H1 (cell line): ENCODE measurements around the gene PLPPR1. TPM values are rescaled to one million over a fixed set of nuclear protein-coding genes. Genes with fewer than 3 reads are reported as not detected.

ENCODE experiments used
- SIN3A ChIP-seq, 2 experiments: IDR thresholded peaks in 1 of 2; conservative IDR thresholded peaks in 1 of 2; 2 replicates each; pipeline ENCODE4 v1.6.1; 2011 to 2012; ENCODE audit warnings: low read length in 2 of 2, improper control_type of control experiment in 1 of 2, low read depth in 1 of 2, mild to moderate bottlenecking in 1 of 2
- polyA plus RNA-seq, 7 experiments: library from polyadenylated mRNA; depleted of rRNA in 3 of 7; stranded (reverse) in 5 of 7; unstranded in 2 of 7; fragments of >200 nt in 5 of 7; fragments of 200-250 nt in 2 of 7; gene quantifications; 1 replicate in 5 of 7; 2 replicates in 1 of 7; 4 replicates in 1 of 7; pipeline versions ENCODE4 v1.2.1 to v1.2.3, GENCODE V29; 2011 to 2013; ENCODE audit warnings: missing spikeins in 2 of 7, mixed read lengths in 2 of 7
- total RNA-seq: library from RNA; stranded (reverse); fragmentation: NEBNext Ultra II Directional; extraction: Animal tissue kit (Norgen Biotek cat#: 25700); gene quantifications from 2 replicates; pipeline ENCODE4 v1.2.1, GENCODE V29; 2021
- TF ChIP-seq, protein P1 (sequence below): fragments of 300-600 bp; sonication (generic); IDR thresholded peaks from 2 replicates; pipeline ENCODE4 v1.7.1; 2012; ENCODE audit warnings: low read length, moderate library complexity, mild to moderate bottlenecking, inconsistent platforms; ENCODE audit not compliant: insufficient replicate concordance

PLPPR1 gene
- total and polyA plus RNA-seq, 2 of the 8 experiments (the other 6 are each of a cell fraction or from before 2014, with no cell fraction given) = 1.4 to 1.8 TPM

DNA sequence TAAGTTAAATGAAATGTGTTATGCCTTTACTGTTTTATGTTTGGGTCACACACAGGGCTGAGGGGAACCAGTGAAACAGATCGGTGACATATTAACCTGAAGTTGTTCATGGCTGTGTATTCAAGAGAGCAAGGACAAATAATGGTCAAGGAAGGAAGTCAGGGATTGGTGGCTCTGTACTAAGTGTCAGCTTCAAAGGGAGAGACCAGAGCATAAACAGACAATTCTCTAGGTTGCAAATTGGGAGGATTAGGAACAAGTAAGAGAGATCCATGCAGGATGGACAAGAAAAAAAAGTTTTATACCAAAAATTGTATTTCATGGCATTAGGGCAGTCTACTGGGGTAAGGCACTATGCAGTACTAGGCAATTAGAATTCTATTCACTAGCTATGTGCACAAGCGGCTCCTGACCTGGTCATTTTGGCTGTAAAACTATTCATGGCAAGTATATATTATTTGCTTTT lies 156.3 kb downstream of the PLPPR1 start (continued):
- TF ChIP-seq, protein P1, sequence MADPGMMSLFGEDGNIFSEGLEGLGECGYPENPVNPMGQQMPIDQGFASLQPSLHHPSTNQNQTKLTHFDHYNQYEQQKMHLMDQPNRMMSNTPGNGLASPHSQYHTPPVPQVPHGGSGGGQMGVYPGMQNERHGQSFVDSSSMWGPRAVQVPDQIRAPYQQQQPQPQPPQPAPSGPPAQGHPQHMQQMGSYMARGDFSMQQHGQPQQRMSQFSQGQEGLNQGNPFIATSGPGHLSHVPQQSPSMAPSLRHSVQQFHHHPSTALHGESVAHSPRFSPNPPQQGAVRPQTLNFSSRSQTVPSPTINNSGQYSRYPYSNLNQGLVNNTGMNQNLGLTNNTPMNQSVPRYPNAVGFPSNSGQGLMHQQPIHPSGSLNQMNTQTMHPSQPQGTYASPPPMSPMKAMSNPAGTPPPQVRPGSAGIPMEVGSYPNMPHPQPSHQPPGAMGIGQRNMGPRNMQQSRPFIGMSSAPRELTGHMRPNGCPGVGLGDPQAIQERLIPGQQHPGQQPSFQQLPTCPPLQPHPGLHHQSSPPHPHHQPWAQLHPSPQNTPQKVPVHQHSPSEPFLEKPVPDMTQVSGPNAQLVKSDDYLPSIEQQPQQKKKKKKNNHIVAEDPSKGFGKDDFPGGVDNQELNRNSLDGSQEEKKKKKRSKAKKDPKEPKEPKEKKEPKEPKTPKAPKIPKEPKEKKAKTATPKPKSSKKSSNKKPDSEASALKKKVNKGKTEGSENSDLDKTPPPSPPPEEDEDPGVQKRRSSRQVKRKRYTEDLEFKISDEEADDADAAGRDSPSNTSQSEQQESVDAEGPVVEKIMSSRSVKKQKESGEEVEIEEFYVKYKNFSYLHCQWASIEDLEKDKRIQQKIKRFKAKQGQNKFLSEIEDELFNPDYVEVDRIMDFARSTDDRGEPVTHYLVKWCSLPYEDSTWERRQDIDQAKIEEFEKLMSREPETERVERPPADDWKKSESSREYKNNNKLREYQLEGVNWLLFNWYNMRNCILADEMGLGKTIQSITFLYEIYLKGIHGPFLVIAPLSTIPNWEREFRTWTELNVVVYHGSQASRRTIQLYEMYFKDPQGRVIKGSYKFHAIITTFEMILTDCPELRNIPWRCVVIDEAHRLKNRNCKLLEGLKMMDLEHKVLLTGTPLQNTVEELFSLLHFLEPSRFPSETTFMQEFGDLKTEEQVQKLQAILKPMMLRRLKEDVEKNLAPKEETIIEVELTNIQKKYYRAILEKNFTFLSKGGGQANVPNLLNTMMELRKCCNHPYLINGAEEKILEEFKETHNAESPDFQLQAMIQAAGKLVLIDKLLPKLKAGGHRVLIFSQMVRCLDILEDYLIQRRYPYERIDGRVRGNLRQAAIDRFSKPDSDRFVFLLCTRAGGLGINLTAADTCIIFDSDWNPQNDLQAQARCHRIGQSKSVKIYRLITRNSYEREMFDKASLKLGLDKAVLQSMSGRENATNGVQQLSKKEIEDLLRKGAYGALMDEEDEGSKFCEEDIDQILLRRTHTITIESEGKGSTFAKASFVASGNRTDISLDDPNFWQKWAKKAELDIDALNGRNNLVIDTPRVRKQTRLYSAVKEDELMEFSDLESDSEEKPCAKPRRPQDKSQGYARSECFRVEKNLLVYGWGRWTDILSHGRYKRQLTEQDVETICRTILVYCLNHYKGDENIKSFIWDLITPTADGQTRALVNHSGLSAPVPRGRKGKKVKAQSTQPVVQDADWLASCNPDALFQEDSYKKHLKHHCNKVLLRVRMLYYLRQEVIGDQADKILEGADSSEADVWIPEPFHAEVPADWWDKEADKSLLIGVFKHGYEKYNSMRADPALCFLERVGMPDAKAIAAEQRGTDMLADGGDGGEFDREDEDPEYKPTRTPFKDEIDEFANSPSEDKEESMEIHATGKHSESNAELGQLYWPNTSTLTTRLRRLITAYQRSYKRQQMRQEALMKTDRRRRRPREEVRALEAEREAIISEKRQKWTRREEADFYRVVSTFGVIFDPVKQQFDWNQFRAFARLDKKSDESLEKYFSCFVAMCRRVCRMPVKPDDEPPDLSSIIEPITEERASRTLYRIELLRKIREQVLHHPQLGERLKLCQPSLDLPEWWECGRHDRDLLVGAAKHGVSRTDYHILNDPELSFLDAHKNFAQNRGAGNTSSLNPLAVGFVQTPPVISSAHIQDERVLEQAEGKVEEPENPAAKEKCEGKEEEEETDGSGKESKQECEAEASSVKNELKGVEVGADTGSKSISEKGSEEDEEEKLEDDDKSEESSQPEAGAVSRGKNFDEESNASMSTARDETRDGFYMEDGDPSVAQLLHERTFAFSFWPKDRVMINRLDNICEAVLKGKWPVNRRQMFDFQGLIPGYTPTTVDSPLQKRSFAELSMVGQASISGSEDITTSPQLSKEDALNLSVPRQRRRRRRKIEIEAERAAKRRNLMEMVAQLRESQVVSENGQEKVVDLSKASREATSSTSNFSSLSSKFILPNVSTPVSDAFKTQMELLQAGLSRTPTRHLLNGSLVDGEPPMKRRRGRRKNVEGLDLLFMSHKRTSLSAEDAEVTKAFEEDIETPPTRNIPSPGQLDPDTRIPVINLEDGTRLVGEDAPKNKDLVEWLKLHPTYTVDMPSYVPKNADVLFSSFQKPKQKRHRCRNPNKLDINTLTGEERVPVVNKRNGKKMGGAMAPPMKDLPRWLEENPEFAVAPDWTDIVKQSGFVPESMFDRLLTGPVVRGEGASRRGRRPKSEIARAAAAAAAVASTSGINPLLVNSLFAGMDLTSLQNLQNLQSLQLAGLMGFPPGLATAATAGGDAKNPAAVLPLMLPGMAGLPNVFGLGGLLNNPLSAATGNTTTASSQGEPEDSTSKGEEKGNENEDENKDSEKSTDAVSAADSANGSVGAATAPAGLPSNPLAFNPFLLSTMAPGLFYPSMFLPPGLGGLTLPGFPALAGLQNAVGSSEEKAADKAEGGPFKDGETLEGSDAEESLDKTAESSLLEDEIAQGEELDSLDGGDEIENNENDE = no peak
- no peak for TF ChIP-seq SIN3A (conservative IDR thresholded peaks at IDR 0.05 in 1 of 2, IDR thresholded peaks at IDR 0.05 in 1 of 2; ENCODE audit: low read depth in 1 of 2, low read length in 2 of 2)
